Fibroblast of mammary gland (primary cell): Measurements from ENCODE around the gene C11orf21.

Source experiments
- DNase-seq: peaks from one replicate; pipeline ENCODE4 v3.0.0-alpha.2; 2010; ENCODE audit warnings: low read depth
- H3K4me3 ChIP-seq: 2 replicates; pipeline ENCODE4 v1.5.1; 2011; ENCODE audit warnings: low read depth, mild to moderate bottlenecking, low read length, moderate library complexity; ENCODE audit not compliant: control insufficient read depth
- TF ChIP-seq, protein P1 (sequence below): conservative IDR thresholded peaks from 2 replicates; pipeline ENCODE4 v1.5.1; 2011; ENCODE audit warnings: low read depth, low read length, inconsistent platforms; ENCODE audit not compliant: control insufficient read depth, insufficient read depth

C11orf21 gene

GRCh38 chr11:2261436-2262230 is 40.1 kb downstream of the C11orf21 start:
- TF ChIP-seq, protein P1, sequence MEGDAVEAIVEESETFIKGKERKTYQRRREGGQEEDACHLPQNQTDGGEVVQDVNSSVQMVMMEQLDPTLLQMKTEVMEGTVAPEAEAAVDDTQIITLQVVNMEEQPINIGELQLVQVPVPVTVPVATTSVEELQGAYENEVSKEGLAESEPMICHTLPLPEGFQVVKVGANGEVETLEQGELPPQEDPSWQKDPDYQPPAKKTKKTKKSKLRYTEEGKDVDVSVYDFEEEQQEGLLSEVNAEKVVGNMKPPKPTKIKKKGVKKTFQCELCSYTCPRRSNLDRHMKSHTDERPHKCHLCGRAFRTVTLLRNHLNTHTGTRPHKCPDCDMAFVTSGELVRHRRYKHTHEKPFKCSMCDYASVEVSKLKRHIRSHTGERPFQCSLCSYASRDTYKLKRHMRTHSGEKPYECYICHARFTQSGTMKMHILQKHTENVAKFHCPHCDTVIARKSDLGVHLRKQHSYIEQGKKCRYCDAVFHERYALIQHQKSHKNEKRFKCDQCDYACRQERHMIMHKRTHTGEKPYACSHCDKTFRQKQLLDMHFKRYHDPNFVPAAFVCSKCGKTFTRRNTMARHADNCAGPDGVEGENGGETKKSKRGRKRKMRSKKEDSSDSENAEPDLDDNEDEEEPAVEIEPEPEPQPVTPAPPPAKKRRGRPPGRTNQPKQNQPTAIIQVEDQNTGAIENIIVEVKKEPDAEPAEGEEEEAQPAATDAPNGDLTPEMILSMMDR = no peak
- H3K4me3 ChIP-seq = no peak overlapping the region
- no peak for DNase-seq

DNA sequence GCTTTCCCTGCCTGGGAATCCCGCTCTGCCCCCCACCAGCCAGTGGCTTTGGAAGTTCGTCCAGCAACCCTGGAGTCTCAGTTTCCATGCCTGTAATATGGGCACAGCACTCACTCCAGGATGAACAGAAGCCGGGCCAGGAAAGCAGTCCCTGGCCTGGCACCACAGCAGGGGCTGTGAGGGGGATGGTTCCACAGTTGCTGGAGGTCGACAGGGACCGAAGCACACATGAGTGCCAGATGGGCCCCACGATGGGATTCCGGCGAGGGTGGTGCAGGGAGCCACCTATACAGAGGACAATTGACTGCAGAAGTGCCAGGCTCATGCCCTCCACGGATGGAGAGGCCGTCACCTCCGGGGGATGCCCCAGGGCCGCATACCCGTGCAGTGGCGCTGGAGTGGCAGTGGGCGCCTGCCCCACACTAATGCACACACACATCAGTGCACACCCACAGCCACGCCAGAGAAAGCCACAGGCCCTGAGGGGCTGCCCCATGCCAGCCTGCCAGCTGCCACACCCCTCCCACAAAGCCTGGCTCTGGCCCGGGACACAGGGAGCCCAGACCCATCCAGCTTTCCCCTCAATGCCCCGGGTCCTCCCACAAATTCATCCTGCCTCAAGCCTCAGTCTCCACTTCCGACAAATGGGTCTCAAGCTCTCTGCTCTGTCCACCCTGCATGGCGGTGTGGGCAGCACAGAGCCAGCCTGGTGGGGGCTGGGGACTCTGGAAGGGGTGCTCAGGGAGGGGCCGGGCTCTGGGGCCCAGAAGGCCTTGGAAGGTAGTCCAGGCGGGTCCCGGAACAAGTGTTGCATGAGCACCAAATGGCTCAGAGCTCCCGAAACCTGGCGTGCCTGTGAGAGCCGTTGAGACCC is 41.0 kb downstream of the C11orf21 start:
- H3K4me3 ChIP-seq = no peak overlapping the region
- TF ChIP-seq, protein P1 = no peak
- DNase-seq = no peak

- TF ChIP-seq, protein P1 = no peak
These were observed 41.7 kb downstream of the C11orf21 start for GRCh38 chr11:2259897-2260451.

DNA sequence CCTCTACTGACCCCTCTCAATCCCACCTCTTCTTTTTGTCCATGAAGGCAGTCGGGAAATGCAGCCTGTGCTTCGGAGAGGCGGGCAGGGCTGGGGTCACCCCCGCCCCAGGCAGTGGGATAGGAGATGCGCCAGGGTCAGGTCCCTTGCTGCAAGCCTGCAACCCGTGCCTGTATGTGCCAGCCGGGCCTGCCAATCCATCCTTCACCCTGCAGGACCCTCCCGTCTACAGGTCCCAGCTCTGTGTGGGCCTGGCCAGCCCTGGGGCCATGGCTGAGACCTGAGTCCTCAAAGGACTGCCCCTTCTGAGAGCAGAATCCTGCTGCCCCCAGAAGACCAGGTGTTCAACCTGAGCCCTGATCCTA is 42.3 kb downstream of the C11orf21 start:
- no peak for DNase-seq
- no peak overlapping the region for H3K4me3 ChIP-seq
- TF ChIP-seq, protein P1 = no peak

More at GRCh38 chr11:2259897-2260451, 41.7 kb downstream of the C11orf21 start:
- H3K4me3 ChIP-seq = no peak overlapping the region
- DNase-seq = no peak

- H3K4me3 ChIP-seq = no peak overlapping the region
- TF ChIP-seq, protein P1 = no peak
- DNase-seq = no peak
These were observed 42.9 kb downstream of the C11orf21 start for GRCh38 chr11:2258501-2259465.
